HG02884 (cell line): Measurements from ENCODE around the gene DEFB113.

Source experiments
- ATAC-seq: cut with Tn5 transposase; IDR thresholded peaks from one replicate; pipeline ENCODE4 v1.9.1; 2021; ENCODE audit warnings: mild to moderate bottlenecking, moderate library complexity; ENCODE audit not compliant: unreplicated experiment

Gene DEFB113

DNA sequence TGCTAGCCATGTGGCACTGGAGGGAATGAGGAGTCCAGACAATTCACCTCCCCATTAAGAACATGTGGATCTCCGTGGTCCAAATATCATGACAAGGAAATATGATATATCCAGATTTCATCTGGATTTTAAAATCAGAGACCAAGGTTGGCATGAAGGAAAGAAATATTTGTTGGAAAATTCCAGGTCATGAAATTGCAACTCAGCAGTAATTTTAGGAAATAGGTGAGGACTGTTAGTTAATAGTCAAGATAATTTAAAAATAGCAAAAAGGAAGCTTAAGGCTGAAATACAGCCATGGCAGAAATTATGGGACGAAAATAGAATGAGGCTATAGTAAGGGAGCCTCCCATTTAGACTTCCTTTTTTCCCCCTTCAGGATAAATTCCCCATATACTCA, 32.4 kb downstream of the DEFB113 start:
- ATAC-seq = no peak

DNA sequence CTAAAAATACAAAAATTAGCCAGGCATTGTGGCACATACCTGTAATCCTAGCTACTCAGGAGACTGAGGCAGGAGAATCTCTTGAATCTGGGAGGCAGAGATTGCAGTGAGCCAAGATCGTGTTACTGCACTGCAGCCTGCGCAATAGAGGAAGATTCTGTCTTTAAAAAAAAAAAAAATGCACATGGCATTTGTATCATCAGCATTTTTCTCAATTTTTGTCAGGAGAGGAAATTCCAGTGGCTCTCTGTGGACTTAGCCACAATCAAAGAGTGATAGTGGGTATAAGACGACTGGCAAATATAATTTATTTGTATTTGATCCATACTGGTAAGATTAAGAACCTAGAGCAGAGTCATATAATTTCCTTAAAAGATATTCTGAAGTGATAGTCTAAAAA, 34.0 kb downstream of the DEFB113 start:
- no peak for ATAC-seq

DNA sequence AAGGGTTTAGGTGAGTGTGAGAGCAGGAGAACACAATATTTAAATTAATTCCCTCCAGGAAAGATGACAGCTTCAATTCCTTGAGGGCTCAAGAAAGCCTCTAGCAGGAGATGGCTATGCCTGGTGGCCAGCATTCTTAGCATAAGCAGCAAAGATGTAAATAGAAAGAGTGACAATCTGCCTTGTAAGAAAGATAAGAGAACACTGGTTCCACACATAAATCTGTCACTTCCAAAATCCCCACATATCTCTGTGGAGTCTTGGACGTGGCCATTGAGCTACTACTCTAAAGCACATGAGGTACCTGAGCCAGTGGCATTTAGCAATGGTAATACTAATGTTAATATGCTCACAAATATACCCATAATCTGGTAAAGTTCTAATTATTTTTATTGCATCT, 34.7 kb downstream of the DEFB113 start:
- no peak for ATAC-seq

DNA sequence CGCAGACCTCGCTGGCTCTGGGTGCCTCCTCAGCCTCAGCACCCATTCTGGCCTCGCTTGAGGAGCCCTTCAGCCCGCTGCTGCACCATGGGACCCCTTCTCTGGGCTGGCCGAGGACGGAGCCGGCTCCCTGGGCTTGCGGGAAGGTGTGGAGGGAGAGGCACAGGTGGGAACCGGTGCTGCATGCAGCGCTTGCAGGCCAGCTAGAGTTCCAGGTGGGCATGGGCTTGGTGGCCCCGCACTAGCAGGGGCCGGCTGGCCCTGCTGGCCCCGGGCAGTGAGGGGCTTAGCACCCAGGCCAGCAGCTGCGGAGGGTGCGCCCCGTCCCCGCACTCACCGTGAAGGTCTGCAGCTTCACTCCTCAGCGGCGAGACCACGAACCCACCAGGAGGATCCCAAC, 35.9 kb downstream of the DEFB113 start:
- ATAC-seq = no peak

DNA sequence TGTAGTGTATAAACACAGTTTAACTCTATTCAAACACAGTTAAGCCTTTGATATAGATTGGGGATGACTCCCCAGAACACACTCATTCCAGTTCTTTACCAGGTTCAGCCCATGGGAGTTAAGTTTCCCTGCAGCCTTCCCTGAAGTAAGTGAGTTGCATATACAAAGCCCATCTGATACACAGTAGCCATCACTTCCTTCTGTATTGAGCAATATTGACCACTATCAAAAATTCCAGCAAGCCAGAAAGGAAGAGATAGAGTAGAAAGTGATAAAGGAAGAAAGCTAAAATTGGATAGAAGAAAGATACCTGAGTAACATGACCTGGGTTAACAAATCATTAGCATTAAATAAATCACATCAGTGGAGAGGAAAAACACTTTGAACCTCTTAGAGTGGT, 40.1 kb downstream of the DEFB113 start:
- ATAC-seq = no peak

DNA sequence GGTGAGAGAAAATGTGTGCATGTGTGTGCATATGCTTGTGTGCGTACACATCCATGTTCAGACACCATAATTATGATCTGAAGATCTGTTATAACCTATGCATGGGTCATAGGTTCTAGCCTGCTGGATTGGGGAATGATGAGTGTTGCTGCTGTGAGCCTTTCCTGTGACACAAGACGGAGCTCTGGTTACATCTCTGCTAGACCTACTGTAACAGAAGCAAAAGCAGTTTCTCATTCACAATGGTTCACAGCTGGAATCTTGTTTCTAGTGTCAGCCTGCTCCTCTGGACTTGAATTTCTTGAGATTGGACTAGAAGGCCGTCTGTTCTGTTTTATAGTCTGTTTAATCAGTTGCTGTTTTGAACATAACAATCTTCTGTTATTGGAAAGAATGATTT, 45.6 kb downstream of the DEFB113 start:
- ATAC-seq = no peak

DNA sequence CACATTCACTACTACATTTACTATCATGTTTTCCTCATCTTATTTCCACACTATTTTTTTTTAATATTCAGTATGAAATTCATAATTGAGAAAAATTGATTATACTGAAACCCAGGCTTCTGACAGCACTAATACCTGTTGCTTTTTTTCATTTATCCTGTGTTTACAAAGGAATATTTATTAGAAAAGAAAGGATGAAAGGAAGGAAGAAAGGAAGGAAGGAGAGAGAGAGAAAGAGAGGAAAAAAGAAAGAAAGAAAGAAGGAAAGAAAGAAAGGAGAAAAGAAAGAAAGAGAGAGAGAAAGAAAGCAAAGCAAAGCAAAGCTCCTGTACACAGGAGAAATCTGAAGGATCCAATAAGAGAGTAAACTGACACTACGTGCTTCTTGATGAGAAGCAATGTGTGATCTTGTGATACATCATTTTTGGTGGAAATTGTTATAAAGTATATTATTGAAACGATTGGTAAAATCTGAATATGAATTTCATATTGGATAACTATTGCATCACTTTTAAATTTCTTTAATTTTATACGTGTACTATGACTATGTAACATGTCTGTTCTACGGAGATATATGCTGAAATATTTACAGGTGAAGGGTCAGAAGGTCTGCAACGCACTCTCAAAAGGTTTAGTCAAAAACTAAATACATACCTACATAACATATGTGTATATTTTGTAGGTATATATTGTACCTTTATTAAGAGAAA, 49.3 kb downstream of the DEFB113 start:
- no peak for ATAC-seq

DNA sequence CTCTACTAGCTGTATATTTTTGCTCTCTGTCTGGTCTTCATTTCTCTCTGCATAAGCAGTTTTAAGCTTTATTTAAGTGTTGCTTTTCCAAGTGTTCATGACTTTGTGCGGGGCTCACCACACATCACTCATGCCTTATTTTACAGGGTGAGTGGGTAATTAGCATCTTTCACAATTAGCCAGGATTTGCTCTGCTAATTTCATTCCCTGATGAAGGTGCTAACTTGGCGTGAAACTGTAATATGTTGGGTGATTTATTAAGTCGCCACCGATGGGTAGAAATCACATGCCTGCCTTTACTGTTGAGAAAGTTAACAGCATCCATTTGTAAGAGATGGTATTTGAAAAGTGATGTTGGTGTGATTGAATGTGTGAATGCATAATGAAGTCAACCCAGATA, 50.2 kb downstream of the DEFB113 start:
- ATAC-seq = no peak

DNA sequence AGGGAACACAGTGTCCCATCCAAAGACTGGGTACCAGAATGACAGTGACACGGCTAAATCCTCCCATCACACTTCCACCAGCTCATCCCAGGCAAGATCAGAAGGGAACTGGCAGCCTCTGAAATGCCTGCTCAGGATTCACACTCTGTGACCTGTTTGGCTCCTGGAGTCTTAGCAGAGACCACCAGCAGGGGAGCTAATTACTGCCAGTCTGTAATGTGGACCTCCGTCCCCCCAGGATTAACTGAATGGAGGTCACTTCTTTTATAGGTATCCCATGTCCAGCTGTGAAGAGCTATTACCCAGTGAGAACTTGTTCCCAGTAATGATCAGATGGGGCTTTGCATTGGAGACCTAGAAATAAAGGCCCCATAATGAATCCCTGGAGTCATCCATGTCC, 50.6 kb downstream of the DEFB113 start:
- ATAC-seq = no peak
